ENCODE data around the gene CRHR2.

- TF ChIP-seq, protein P1, sequence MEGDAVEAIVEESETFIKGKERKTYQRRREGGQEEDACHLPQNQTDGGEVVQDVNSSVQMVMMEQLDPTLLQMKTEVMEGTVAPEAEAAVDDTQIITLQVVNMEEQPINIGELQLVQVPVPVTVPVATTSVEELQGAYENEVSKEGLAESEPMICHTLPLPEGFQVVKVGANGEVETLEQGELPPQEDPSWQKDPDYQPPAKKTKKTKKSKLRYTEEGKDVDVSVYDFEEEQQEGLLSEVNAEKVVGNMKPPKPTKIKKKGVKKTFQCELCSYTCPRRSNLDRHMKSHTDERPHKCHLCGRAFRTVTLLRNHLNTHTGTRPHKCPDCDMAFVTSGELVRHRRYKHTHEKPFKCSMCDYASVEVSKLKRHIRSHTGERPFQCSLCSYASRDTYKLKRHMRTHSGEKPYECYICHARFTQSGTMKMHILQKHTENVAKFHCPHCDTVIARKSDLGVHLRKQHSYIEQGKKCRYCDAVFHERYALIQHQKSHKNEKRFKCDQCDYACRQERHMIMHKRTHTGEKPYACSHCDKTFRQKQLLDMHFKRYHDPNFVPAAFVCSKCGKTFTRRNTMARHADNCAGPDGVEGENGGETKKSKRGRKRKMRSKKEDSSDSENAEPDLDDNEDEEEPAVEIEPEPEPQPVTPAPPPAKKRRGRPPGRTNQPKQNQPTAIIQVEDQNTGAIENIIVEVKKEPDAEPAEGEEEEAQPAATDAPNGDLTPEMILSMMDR (IDR thresholded peaks at IDR 0.05; ENCODE audit: insufficient read depth, low read length): no peak
- TF ChIP-seq POLR2AphosphoS5 (IDR thresholded peaks at IDR 0.05; ENCODE audit: low read depth) (no peak), GABPA (IDR thresholded peaks at IDR 0.05; ENCODE audit: low read depth) (no peak)
Observed at GRCh38 chr7:30674876-30675275, 7.4 kb downstream of the CRHR2 start.

Measured in HL-60 (cell line).